MCF 10A (cell line): Measurements from ENCODE around the gene SPINT2. TPM values are rescaled to one million over a fixed set of nuclear protein-coding genes. Genes with fewer than 3 reads are reported as not detected.
A peak's percentile ranks its signal among the peaks of the same experiment; 100 is the strongest.
"Not testable (repeated sequence)": the region's sequence is repeated elsewhere in the genome, so short reads cannot be mapped to it uniquely, and the experiment has no call there.

Experiments
- BruUV-seq: library from RNA; stranded (reverse); fragments of 400-500 nt; replicated peaks from 2 replicates; lab custom pipeline; 2021; lab: Mats Ljungman, UMichigan
- CTCF ChIA-PET: fragments of 300-600 bp; sonication (Branson Sonifier 250); formaldehyde crosslinking; extraction: SDS; loops from one replicate; lab custom pipeline; 2021; ENCODE audit warnings: antibody characterized with exemption, inconsistent platforms; lab: Yijun Ruan, JAX
- POLR2A ChIA-PET: fragments of 300-600, 350-650 bp; sonication (Branson Sonifier 250); formaldehyde crosslinking; extraction: SDS; loops from one replicate; lab custom pipeline; 2020; ENCODE audit warnings: antibody characterized with exemption, inconsistent platforms; lab: Yijun Ruan, JAX
- DNase-seq: peaks from one replicate; pipeline ENCODE4 v3.0.0-alpha.2; 2018; ENCODE audit not compliant: unreplicated experiment
- H3K27ac Mint-ChIP-seq: one replicate; pipeline ENCODE4 v1.8.0; 2022; ENCODE audit warnings: mild to moderate bottlenecking, low read depth, mixed read lengths; ENCODE audit not compliant: unreplicated experiment
- H3K27me3 Mint-ChIP-seq: one replicate; pipeline ENCODE4 v1.8.0; 2022; ENCODE audit warnings: mixed read lengths; ENCODE audit not compliant: insufficient read depth, unreplicated experiment
- H3K36me3 Mint-ChIP-seq: one replicate; pipeline ENCODE4 v1.8.0; 2022; ENCODE audit warnings: mild to moderate bottlenecking, moderate library complexity, mixed read lengths; ENCODE audit not compliant: insufficient read depth, unreplicated experiment
- H3K4me1 Mint-ChIP-seq: one replicate; pipeline ENCODE4 v1.8.0; 2022; ENCODE audit warnings: mixed read lengths; ENCODE audit not compliant: insufficient read depth, unreplicated experiment
- H3K4me3 Mint-ChIP-seq: one replicate; pipeline ENCODE4 v1.8.0; 2022; ENCODE audit warnings: mild to moderate bottlenecking, moderate library complexity, mixed read lengths; ENCODE audit not compliant: unreplicated experiment
- H3K9me3 Mint-ChIP-seq: one replicate; pipeline ENCODE4 v1.8.0; 2022; ENCODE audit warnings: mixed read lengths; ENCODE audit not compliant: unreplicated experiment
- CTCF ChIP-seq: fragments of 200-600 bp; IDR thresholded peaks from one replicate; pipeline ENCODE4 v1.8.0; 2022; ENCODE audit warnings: antibody characterized with exemption, mild to moderate bottlenecking; ENCODE audit not compliant: unreplicated experiment
- intact Hi-C: fragments of 100-400 bp; cut with micrococcal nuclease; formaldehyde crosslinking; loops from 2 replicates; pipeline ENCODE4 v1.14.1; 2022
- total RNA-seq: library from RNA; stranded (reverse); gene quantifications from 2 replicates; pipeline ENCODE4 v1.2.3, GENCODE V29; 2022

The SPINT2 gene
- total RNA-seq, 1 experiment from 2014 or later: 333 TPM

GRCh38 chr19:38228005-38228377 is 36.4 kb upstream of the SPINT2 start:
- intact Hi-C loops: no loop called here
- no TSS peak for BruUV-seq
- H3K4me3 Mint-ChIP-seq: no peak overlapping the region

GRCh38 chr19:38228491-38229439 is 35.6 kb upstream of the SPINT2 start:
- DNase-seq: no peak
- CTCF ChIA-PET: interaction anchor here (0.6 to 1.6 kb wide), 3 partner anchors 9 to 326 kb away, joined by 3 to 4 read pairs (median 3); no protein-coding TSS in a partner anchor
- H3K9me3 Mint-ChIP-seq: no peaks in the 10 kb centered on the region
- no TSS peak for BruUV-seq
- H3K27me3 Mint-ChIP-seq: peaks cover 47% of the 10 kb centered on the region
- peak overlapping the region; percentile 56 for H3K4me3 Mint-ChIP-seq
- peak overlapping the region; percentile 49 for H3K27ac Mint-ChIP-seq
- TF ChIP-seq CTCF: no peak
- no peaks in the 10 kb centered on the region for H3K36me3 Mint-ChIP-seq
- intact Hi-C loops: no loop called here
- peaks cover 19% of the 10 kb centered on the region for H3K4me1 Mint-ChIP-seq
- POLR2A ChIA-PET: no interaction called here

More at GRCh38 chr19:38228005-38228377, 36.4 kb upstream of the SPINT2 start:
- peak overlapping the region; percentile 49 for H3K27ac Mint-ChIP-seq
- peaks cover 26% of the 10 kb centered on the region for H3K4me1 Mint-ChIP-seq
- DNase-seq: no peak
- H3K36me3 Mint-ChIP-seq: no peaks in the 10 kb centered on the region
- H3K9me3 Mint-ChIP-seq: no peaks in the 10 kb centered on the region
- ChIA-PET CTCF (interaction anchor here (0.7 to 1.6 kb wide), 5 partner anchors 11 to 325 kb away, joined by 4 to 5 read pairs (median 4); no protein-coding TSS in a partner anchor), POLR2A (no interaction called here)
- TF ChIP-seq CTCF: no peak
- peaks cover 47% of the 10 kb centered on the region for H3K27me3 Mint-ChIP-seq

- Mint-ChIP-seq H3K36me3 (no peaks in the 10 kb centered on the region), H3K27me3 (peaks cover 47% of the 10 kb centered on the region), H3K4me1 (peaks cover 13% of the 10 kb centered on the region), H3K4me3 (no peak overlapping the region), H3K9me3 (no peaks in the 10 kb centered on the region), H3K27ac (no peak overlapping the region)
- intact Hi-C loops: loop anchor here (5.0 to 10.0 kb wide), 4 partner anchors 87 to 705 kb away; partner anchors contain the start of genes MRPS12 and SARS2
- BruUV-seq: no TSS peak
- ChIA-PET POLR2A (no interaction called here), CTCF (interaction anchor here (0.6 to 0.8 kb wide), 3 partner anchors 10 to 241 kb away, joined by 3 read pairs; no protein-coding TSS in a partner anchor)
- TF ChIP-seq CTCF: no peak
- DNase-seq: peak; percentile 59
These were observed 34.7 kb upstream of the SPINT2 start for GRCh38 chr19:38229585-38230073.

- Mint-ChIP-seq H3K4me1 (peaks cover 13% of the 10 kb centered on the region), H3K27me3 (peaks cover 47% of the 10 kb centered on the region)
- H3K9me3 Mint-ChIP-seq, DNase-seq, H3K4me3 Mint-ChIP-seq, H3K27ac Mint-ChIP-seq, H3K36me3 Mint-ChIP-seq, BruUV-seq: not testable (repeated sequence)
- POLR2A ChIA-PET: interaction anchor here (1.1 to 1.2 kb wide), 2 partner anchors 11 to 105 kb away, joined by 3 read pairs; partner anchors contain the start of gene CATSPERG
- intact Hi-C loops: loop anchor here (5.0 to 10.0 kb wide), 4 partner anchors 88 to 704 kb away; partner anchors contain the start of genes MRPS12 and SARS2
- CTCF ChIA-PET: interaction anchor here (0.6 to 4.9 kb wide), 7 partner anchors 11 to 1367 kb away, joined by 3 to 23 read pairs (median 4); partner anchors contain the start of genes CATSPERG and FAM98C
These were observed 33.8 kb upstream of the SPINT2 start for GRCh38 chr19:38230506-38231133.
